ENCODE data around the gene SH2D4B. TPM values are rescaled to one million over a fixed set of nuclear protein-coding genes. Genes with fewer than 3 reads are reported as not detected.

SH2D4B gene
- total RNA-seq, 1 donor from 2014 or later: 0.43 TPM

GRCh38 chr10:80493522-80494051 lies 44.1 kb upstream of the SH2D4B start:
- Histone ChIP-seq H3K4me1 (peaks cover 88% of the 10 kb centered on the region), H3K4me3 (no peak overlapping the region), H3K27me3 (no peaks in the 10 kb centered on the region), H3K27ac (peak overlapping the region; percentile 49), H3K36me3 (peaks cover 21% of the 10 kb centered on the region), H3K9me3 (no peaks in the 10 kb centered on the region)
- TF ChIP-seq, protein P1, sequence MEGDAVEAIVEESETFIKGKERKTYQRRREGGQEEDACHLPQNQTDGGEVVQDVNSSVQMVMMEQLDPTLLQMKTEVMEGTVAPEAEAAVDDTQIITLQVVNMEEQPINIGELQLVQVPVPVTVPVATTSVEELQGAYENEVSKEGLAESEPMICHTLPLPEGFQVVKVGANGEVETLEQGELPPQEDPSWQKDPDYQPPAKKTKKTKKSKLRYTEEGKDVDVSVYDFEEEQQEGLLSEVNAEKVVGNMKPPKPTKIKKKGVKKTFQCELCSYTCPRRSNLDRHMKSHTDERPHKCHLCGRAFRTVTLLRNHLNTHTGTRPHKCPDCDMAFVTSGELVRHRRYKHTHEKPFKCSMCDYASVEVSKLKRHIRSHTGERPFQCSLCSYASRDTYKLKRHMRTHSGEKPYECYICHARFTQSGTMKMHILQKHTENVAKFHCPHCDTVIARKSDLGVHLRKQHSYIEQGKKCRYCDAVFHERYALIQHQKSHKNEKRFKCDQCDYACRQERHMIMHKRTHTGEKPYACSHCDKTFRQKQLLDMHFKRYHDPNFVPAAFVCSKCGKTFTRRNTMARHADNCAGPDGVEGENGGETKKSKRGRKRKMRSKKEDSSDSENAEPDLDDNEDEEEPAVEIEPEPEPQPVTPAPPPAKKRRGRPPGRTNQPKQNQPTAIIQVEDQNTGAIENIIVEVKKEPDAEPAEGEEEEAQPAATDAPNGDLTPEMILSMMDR (IDR thresholded peaks at IDR 0.05): no peak
- intact Hi-C loops (cut with DNase I): no loop called here
- DNase-seq (peak; percentile 4), ATAC-seq (peak; percentile 12)

DNA sequence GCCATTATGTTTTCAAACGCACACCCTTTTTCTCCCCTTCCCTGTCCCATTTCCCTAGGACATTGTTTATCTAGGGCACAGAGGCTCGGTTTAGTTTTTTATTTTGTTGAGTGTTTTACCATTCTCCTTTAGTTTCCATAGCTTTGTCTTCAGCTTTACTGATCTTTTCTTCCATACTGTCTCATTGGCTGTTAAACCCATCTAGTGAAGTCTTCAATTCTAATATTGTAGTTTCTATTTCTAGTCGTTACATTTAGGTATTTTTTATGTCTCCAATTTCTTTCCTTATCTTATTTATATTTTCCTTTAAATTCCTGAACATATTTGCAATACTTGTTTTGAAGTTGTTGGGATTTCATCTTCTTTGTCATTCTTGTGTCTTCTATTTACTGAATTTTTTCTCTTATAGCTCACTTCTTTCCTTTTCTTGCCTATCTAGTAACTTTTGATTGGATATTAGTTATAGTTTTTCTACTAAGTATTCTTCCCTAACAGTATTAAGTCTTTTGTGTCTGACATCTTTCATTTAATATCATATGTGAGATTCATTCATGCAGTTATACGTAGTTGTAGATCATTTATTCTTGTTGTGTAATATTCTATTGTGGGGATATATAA lies 41.0 kb upstream of the SH2D4B start:
- Histone ChIP-seq H3K9me3 (no peaks in the 10 kb centered on the region), H3K4me3 (no peak overlapping the region), H3K27ac (peak overlapping the region; percentile 86), H3K36me3 (no peaks in the 10 kb centered on the region), H3K4me1 (peaks cover 95% of the 10 kb centered on the region), H3K27me3 (no peaks in the 10 kb centered on the region)
- ATAC-seq (no peak), DNase-seq (no peak)
- TF ChIP-seq, protein P1 (IDR thresholded peaks at IDR 0.05): no peak
- intact Hi-C loops (cut with DNase I): no loop called here

DNA sequence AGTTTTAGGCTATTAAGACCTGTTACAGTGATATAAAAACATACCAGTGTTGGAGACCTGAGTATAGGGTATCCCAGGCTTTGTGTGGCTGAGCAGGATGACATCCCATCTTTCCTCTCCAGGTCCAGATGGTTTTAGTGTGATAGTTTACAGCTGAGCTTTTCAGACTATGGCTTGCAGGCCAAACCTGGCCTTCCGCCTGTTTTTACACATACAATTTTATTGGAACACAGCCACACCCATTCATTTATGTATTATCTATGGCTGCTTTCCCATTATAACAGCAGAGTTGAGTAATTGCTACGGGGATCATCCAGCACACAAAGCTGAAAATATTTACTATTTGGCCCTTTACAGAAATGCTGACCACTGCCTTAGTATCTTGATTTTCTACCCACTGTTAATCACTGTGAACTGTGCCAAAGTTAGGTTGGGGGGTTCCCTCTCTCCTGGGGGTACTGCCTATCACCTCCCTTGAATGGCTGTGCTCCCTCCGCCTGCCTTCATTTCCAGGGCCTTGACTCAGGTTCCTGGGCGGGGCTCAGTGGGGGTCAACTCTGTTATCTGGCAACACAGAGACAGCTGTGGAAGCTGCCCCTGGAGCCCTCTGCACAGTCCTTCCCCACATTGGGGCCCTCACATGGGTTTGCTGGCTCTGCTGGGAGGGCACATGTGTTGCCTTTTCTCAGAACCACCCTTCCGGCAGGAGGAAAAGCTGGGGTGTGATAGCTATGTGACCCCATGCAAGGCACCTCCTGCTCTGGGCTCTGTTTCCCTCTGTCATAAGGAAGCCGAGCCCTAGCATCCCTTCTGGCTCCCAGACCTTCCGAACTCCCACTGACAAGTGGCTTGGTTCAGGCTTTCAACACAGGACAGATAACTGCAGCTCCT lies 40.3 kb upstream of the SH2D4B start:
- H3K4me3 ChIP-seq: no peak overlapping the region
- H3K27ac ChIP-seq: peak overlapping the region; percentile 86
- DNase-seq: peak; percentile 70
- TF ChIP-seq, protein P1 (IDR thresholded peaks at IDR 0.05): no peak
- intact Hi-C loops (cut with DNase I): no loop called here
- H3K27me3 ChIP-seq: no peaks in the 10 kb centered on the region
- H3K4me1 ChIP-seq: peaks cover 96% of the 10 kb centered on the region
- peak; percentile 35 for ATAC-seq
- no peaks in the 10 kb centered on the region for H3K9me3 ChIP-seq
- no peaks in the 10 kb centered on the region for H3K36me3 ChIP-seq

DNA sequence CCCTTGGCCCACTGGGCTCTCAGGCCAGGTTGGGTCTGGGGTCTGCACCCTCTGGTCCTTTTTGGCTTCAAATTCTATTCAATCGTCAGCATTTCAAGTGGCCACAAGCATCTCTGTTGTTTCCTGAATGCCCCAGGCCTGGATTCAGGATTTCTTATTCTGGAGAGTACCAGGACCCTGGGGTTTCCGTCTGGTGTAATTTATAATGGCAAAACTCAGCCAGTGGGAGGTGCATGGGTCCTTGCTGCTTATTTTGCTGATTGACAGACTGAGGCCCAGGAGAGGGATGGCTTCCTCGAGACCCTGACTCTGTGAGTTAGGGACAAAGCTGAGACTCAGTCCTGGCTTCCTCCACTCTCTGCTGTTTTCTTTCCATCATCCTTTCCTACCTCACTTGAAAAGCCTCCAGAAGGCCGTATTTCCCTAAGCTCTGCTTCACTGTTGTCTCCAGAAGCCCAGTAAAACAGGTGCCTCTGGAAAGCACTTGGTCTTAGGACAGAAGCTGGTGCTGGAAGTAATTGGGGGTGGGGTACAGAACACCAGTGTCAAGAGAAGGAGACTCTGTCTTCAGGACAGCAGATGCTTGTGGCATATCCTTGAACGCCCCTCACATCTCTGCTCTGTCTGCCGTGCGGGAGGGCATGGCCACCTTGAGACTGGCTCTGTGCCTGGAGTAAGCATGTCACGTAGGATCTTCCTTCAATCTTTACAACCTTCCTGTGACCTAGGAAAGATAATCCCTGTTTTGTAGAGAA lies 39.4 kb upstream of the SH2D4B start:
- H3K4me3 ChIP-seq: no peak overlapping the region
- TF ChIP-seq, protein P1 (IDR thresholded peaks at IDR 0.05): no peak
- peaks cover 96% of the 10 kb centered on the region for H3K4me1 ChIP-seq
- H3K9me3 ChIP-seq: no peaks in the 10 kb centered on the region
- intact Hi-C loops (cut with DNase I): no loop called here
- ATAC-seq (no peak), DNase-seq (no peak)
- H3K27ac ChIP-seq: peak overlapping the region; percentile 86
- no peaks in the 10 kb centered on the region for H3K36me3 ChIP-seq
- no peaks in the 10 kb centered on the region for H3K27me3 ChIP-seq

All from upper lobe of right lung (tissue), 1 donor.